Calu3 (cell line): ENCODE measurements around the gene MRPS21. TPM values are rescaled to one million over a fixed set of nuclear protein-coding genes. Genes with fewer than 3 reads are reported as not detected.

ENCODE experiments used
- BruUV-seq: library from RNA; stranded (reverse); fragments of 400-500 nt; replicated peaks from 2 replicates; lab custom pipeline; 2021; lab: Mats Ljungman, UMichigan
- CTCF ChIA-PET: fragments of 300-600 bp; sonication (Branson Sonifier 250); formaldehyde crosslinking; loops from one replicate; lab custom pipeline; 2022; ENCODE audit warnings: antibody characterized with exemption; lab: Charles Lee
- DNase-seq: peaks from one replicate; pipeline ENCODE4 v3.0.0; 2022
- H3K27ac Mint-ChIP-seq: one replicate; pipeline ENCODE4 v1.8.0; 2022; ENCODE audit warnings: mixed read lengths; ENCODE audit not compliant: unreplicated experiment
- H3K27me3 Mint-ChIP-seq: one replicate; pipeline ENCODE4 v1.8.0; 2022; ENCODE audit warnings: mixed read lengths; ENCODE audit not compliant: unreplicated experiment
- H3K36me3 Mint-ChIP-seq: one replicate; pipeline ENCODE4 v1.8.0; 2022; ENCODE audit warnings: mild to moderate bottlenecking, moderate library complexity, mixed read lengths; ENCODE audit not compliant: insufficient read depth, unreplicated experiment
- H3K4me1 Mint-ChIP-seq: one replicate; pipeline ENCODE4 v1.8.0; 2022; ENCODE audit warnings: mild to moderate bottlenecking, low read depth, mixed read lengths; ENCODE audit not compliant: unreplicated experiment
- H3K4me3 Mint-ChIP-seq: one replicate; pipeline ENCODE4 v1.8.0; 2022; ENCODE audit warnings: mild to moderate bottlenecking, low read depth, moderate library complexity, mixed read lengths; ENCODE audit not compliant: unreplicated experiment
- H3K9me3 Mint-ChIP-seq: one replicate; pipeline ENCODE4 v1.8.0; 2022; ENCODE audit warnings: low read depth, mixed read lengths; ENCODE audit not compliant: unreplicated experiment
- intact Hi-C: fragments of 100-400 bp; cut with micrococcal nuclease; formaldehyde crosslinking; loops from one replicate; pipeline ENCODE4 v1.10.0; 2022; ENCODE audit not compliant: unreplicated experiment
- total RNA-seq: library from RNA; stranded (reverse); gene quantifications from 2 replicates; pipeline ENCODE4 v1.2.3, GENCODE V29; 2022
- TF ChIP-seq, protein P1 (sequence below): fragments of 200-600 bp; IDR thresholded peaks from one replicate; pipeline ENCODE4 v1.8.0; 2022; ENCODE audit warnings: antibody characterized with exemption; ENCODE audit not compliant: unreplicated experiment

MRPS21 gene
- total RNA-seq, 1 experiment from 2014 or later: 66.9 TPM

DNA sequence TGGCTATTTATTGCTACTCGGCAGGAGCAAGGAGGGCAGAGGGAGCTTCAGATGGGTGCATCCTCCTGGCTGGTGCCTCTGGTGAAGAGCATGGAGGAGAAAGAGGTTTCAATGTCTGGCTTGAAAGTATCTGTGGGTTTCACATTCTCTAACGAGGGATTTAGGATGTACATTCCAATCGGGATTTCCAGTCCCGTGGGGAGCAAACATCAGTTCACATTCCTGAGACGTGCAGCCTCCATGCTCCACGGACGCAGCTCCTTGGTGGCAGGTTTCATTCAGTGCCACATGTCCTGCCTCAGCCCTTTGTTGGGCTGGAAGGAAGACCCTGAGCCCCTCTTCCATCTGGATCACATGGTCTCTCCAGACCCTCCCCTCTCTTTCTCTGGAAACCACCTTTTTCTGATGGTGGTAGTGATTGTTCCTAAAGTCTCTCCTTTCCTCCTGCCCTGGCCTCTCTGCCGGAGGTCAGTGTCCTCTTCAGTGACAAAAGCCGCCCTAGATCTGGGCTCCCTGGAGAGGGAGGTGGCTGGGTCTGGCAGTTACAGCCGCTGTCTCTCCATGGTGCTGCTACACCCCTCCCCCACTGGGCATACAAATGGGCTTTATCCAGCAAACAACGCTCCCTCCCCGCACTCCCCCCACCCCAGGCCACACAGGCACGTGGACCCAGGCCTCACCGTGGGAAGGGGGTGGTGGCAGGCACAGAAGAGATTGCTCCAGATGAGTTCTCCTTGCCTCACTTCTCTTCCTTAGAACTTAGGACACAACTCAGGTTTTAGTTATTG, 36.9 kb upstream of the MRPS21 start:
- DNase-seq: no peak
- CTCF ChIA-PET: interaction anchor here (0.5 to 2.0 kb wide), 10 partner anchors 12 to 420 kb away, joined by 3 to 50 read pairs (median 4); partner anchors contain the start of genes APH1A, C1orf54, CIART and PRPF3
- Mint-ChIP-seq H3K9me3 (no peaks in the 10 kb centered on the region), H3K36me3 (peaks cover 4% of the 10 kb centered on the region), H3K4me3 (peak overlapping the region; percentile 36), H3K4me1 (peaks cover 59% of the 10 kb centered on the region), H3K27ac (no peak overlapping the region), H3K27me3 (peaks cover 28% of the 10 kb centered on the region)
- TF ChIP-seq, protein P1, sequence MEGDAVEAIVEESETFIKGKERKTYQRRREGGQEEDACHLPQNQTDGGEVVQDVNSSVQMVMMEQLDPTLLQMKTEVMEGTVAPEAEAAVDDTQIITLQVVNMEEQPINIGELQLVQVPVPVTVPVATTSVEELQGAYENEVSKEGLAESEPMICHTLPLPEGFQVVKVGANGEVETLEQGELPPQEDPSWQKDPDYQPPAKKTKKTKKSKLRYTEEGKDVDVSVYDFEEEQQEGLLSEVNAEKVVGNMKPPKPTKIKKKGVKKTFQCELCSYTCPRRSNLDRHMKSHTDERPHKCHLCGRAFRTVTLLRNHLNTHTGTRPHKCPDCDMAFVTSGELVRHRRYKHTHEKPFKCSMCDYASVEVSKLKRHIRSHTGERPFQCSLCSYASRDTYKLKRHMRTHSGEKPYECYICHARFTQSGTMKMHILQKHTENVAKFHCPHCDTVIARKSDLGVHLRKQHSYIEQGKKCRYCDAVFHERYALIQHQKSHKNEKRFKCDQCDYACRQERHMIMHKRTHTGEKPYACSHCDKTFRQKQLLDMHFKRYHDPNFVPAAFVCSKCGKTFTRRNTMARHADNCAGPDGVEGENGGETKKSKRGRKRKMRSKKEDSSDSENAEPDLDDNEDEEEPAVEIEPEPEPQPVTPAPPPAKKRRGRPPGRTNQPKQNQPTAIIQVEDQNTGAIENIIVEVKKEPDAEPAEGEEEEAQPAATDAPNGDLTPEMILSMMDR: no peak
- intact Hi-C loops: loop anchor here (1.0 to 10.0 kb wide), 3 partner anchors 25 to 278 kb away; partner anchors contain the start of gene PRPF3
- BruUV-seq: no TSS peak

DNA sequence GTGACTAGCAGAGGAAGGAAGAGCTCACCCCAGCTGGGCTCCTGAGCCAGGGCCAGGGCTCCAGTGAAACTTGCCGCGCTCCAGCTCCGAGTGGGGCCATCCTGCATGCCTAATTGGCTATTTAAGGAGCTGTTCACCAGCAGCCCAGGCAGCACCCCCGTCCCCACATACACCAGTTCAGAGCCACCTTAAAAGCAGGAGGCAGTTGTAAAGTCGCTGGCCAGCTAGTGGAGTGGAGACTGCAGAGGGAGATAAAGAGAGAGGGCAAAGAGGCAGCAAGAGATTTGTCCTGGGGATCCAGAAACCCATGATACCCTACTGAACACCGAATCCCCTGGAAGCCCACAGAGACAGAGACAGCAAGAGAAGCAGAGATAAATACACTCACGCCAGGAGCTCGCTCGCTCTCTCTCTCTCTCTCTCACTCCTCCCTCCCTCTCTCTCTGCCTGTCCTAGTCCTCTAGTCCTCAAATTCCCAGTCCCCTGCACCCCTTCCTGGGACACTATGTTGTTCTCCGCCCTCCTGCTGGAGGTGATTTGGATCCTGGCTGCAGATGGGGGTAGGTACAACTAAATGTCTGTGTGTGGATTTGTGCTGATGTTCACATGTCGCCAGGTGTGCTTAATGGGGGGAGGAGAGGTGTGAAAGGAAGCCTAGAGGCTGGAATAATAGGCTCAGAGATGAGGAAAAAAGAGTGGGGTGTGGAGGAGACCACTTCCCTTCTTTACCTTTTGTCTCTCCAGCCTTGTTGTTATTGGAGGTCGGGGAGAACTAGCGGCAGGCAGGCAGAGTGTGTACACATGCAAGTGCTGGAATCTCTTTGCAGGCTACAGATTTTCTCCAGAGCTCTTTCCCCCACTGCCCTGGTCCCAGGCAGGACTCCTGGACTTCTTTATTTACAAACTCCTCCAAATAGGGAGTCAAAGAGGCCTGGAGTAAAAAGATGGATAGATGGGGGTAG, 35.8 kb upstream of the MRPS21 start, which contains the start of gene CA14:
TSS of gene CA14 (plus strand) at position 151 of the 962 bp plus-strand sequence. CDS start at position 506, 355 bp downstream.
- peaks cover 71% of the 10 kb centered on the region for H3K4me1 Mint-ChIP-seq
- H3K9me3 Mint-ChIP-seq: no peaks in the 10 kb centered on the region
- intact Hi-C loops: loop anchor here (5.0 to 10.0 kb wide), 2 partner anchors 64 to 277 kb away; partner anchors contain the start of gene PRPF3
- no TSS peak for BruUV-seq
- peaks cover 16% of the 10 kb centered on the region for H3K36me3 Mint-ChIP-seq
- H3K27ac Mint-ChIP-seq: peak within 1 kb of the TSS; percentile 42
- CTCF ChIA-PET: interaction anchor here (1.5 kb wide), 1 partner anchor 24 kb away, joined by 6 read pairs; no protein-coding TSS in a partner anchor
- TF ChIP-seq, protein P1: no peak
- H3K27me3 Mint-ChIP-seq: peaks cover 28% of the 10 kb centered on the region
- DNase-seq: no peak
- H3K4me3 Mint-ChIP-seq: no peak within 1 kb of the TSS

DNA sequence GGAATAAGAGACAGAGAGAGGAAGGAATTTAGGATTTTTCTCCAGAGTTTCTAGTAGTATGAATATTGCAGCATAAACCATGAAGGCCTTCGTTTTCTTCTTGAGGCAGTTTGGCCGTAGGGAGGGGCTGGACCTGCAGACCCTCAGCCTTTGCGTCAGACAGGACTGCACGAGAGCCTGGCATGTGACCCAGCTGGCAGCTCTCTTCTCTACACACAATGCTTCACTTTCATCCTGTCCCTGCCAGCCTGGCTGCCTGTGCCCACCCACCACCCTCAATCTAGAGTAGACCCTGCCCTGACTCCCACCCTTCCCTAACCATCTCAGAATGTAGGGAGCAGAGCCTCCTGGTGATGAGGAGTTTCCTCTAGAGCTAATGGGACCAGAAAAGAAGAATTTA, 34.4 kb upstream of the MRPS21 start:
- peak overlapping the region; percentile 42 for H3K27ac Mint-ChIP-seq
- peaks cover 78% of the 10 kb centered on the region for H3K4me1 Mint-ChIP-seq
- CTCF ChIA-PET: interaction anchor here (1.0 to 2.1 kb wide), 2 partner anchors 10 to 22 kb away, joined by 3 to 10 read pairs; partner anchors contain the start of gene APH1A
- TF ChIP-seq, protein P1: no peak
- H3K4me3 Mint-ChIP-seq: no peak overlapping the region
- peaks cover 20% of the 10 kb centered on the region for H3K36me3 Mint-ChIP-seq
- intact Hi-C loops: loop anchor here (5.0 to 10.0 kb wide), 2 partner anchors 63 to 276 kb away; partner anchors contain the start of gene PRPF3
- peaks cover 28% of the 10 kb centered on the region for H3K27me3 Mint-ChIP-seq
- no peaks in the 10 kb centered on the region for H3K9me3 Mint-ChIP-seq
- BruUV-seq: no TSS peak
- no peak for DNase-seq
